Activated naive CD8-positive, alpha-beta T cell treated with anti-CD3 and anti-CD28 coated beads, Interleukin-2, amount 50 U/mL, for 24 hours (primary cell): ENCODE results near the gene SPINT3.
"Not testable (repeated sequence)": the region's sequence is repeated elsewhere in the genome, so short reads cannot be mapped to it uniquely, and the experiment has no call there.

Experiments
- ATAC-seq: fragments of 150-1000 bp; cut with Tn5 transposase; one replicate; pipeline ENCODE4 v1.10.0; 2021
- DNase-seq: peaks from one replicate; pipeline ENCODE4 v3.0.0; 2021
- H3K27ac Mint-ChIP-seq: one replicate; pipeline ENCODE4 v1.8.0; 2021; ENCODE audit warnings: mild to moderate bottlenecking, mixed read lengths
- H3K27me3 Mint-ChIP-seq: one replicate; pipeline ENCODE4 v1.8.0; 2021; ENCODE audit warnings: mixed read lengths
- H3K36me3 Mint-ChIP-seq: one replicate; pipeline ENCODE4 v1.8.0; 2021; ENCODE audit warnings: low read depth, mixed read lengths
- H3K4me1 Mint-ChIP-seq: one replicate; pipeline ENCODE4 v1.8.0; 2021; ENCODE audit warnings: mixed read lengths
- H3K4me3 Mint-ChIP-seq: one replicate; pipeline ENCODE4 v1.8.0; 2021; ENCODE audit warnings: mild to moderate bottlenecking, moderate library complexity, mixed read lengths
- H3K9me3 Mint-ChIP-seq: one replicate; pipeline ENCODE4 v1.8.0; 2021; ENCODE audit warnings: mixed read lengths

The SPINT3 gene

GRCh38 chr20:45485388-45485787 lies 30.0 kb downstream of the SPINT3 start:
- H3K4me3 Mint-ChIP-seq = no peak overlapping the region
- no peaks in the 10 kb centered on the region for H3K9me3 Mint-ChIP-seq
- H3K36me3 Mint-ChIP-seq = no peaks in the 10 kb centered on the region
- H3K27me3 Mint-ChIP-seq = peaks cover 32% of the 10 kb centered on the region
- DNase-seq = no peak
- H3K4me1 Mint-ChIP-seq = no peaks in the 10 kb centered on the region
- ATAC-seq = no peak
- H3K27ac Mint-ChIP-seq = no peak overlapping the region

GRCh38 chr20:45484676-45485075 lies 30.7 kb downstream of the SPINT3 start:
- H3K4me1 Mint-ChIP-seq = no peaks in the 10 kb centered on the region
- no peaks in the 10 kb centered on the region for H3K36me3 Mint-ChIP-seq
- H3K27me3 Mint-ChIP-seq = peaks cover 36% of the 10 kb centered on the region
- DNase-seq (no peak), ATAC-seq (no peak)
- H3K4me3 Mint-ChIP-seq = no peak overlapping the region
- no peak overlapping the region for H3K27ac Mint-ChIP-seq
- no peaks in the 10 kb centered on the region for H3K9me3 Mint-ChIP-seq

GRCh38 chr20:45479822-45480221 lies 35.6 kb downstream of the SPINT3 start:
- ATAC-seq = no peak
- DNase-seq = no peak
- H3K4me3 Mint-ChIP-seq = no peak overlapping the region
- H3K4me1 Mint-ChIP-seq = no peaks in the 10 kb centered on the region
- H3K27me3 Mint-ChIP-seq = peaks cover 35% of the 10 kb centered on the region
- H3K36me3 Mint-ChIP-seq = no peaks in the 10 kb centered on the region
- no peaks in the 10 kb centered on the region for H3K9me3 Mint-ChIP-seq
- H3K27ac Mint-ChIP-seq = no peak overlapping the region

GRCh38 chr20:45477530-45478148 lies 37.8 kb downstream of the SPINT3 start:
- H3K27me3 Mint-ChIP-seq = peaks cover 43% of the 10 kb centered on the region
- DNase-seq, H3K4me3 Mint-ChIP-seq, H3K9me3 Mint-ChIP-seq, H3K36me3 Mint-ChIP-seq, H3K27ac Mint-ChIP-seq, ATAC-seq, H3K4me1 Mint-ChIP-seq: not testable (repeated sequence)

- not testable (repeated sequence) for ATAC-seq, H3K9me3 Mint-ChIP-seq, DNase-seq, H3K4me3 Mint-ChIP-seq, H3K27ac Mint-ChIP-seq, H3K36me3 Mint-ChIP-seq
- Mint-ChIP-seq H3K4me1 (peaks cover 10% of the 10 kb centered on the region), H3K27me3 (peaks cover 60% of the 10 kb centered on the region)
Observed at GRCh38 chr20:45472286-45472685, 43.1 kb downstream of the SPINT3 start.

GRCh38 chr20:45470937-45471336 lies 44.5 kb downstream of the SPINT3 start:
- peaks cover 10% of the 10 kb centered on the region for H3K4me1 Mint-ChIP-seq
- peak overlapping the region; percentile 50 for H3K4me3 Mint-ChIP-seq
- H3K27ac Mint-ChIP-seq = no peak overlapping the region
- no peaks in the 10 kb centered on the region for H3K36me3 Mint-ChIP-seq
- ATAC-seq (no peak), DNase-seq (peak; percentile 12)
- H3K27me3 Mint-ChIP-seq = peaks cover 66% of the 10 kb centered on the region
- no peaks in the 10 kb centered on the region for H3K9me3 Mint-ChIP-seq

GRCh38 chr20:45470262-45470931 lies 45.0 kb downstream of the SPINT3 start:
- Mint-ChIP-seq H3K9me3 (no peaks in the 10 kb centered on the region), H3K4me1 (peaks cover 10% of the 10 kb centered on the region), H3K4me3 (peak overlapping the region; percentile 58), H3K36me3 (no peaks in the 10 kb centered on the region), H3K27me3 (peaks cover 68% of the 10 kb centered on the region), H3K27ac (no peak overlapping the region)
- ATAC-seq (peak; percentile 82), DNase-seq (peak; percentile 60)

- peak; percentile 26 for ATAC-seq
- Mint-ChIP-seq H3K27me3 (peaks cover 68% of the 10 kb centered on the region), H3K4me3 (peak within 1 kb of the TSS; percentile 58)
Observed at GRCh38 chr20:45469336-45470261, 45.8 kb downstream of the SPINT3 start, which contains the start of gene WFDC2. Gene WFDC2, plus strand, starts transcription at chr20:45469753. Its CDS starts 29 bp downstream, at chr20:45469782.

GRCh38 chr20:45467861-45468260 lies 47.6 kb downstream of the SPINT3 start:
- ATAC-seq = no peak
- no peak for DNase-seq
- no peak overlapping the region for H3K27ac Mint-ChIP-seq
- H3K36me3 Mint-ChIP-seq = no peaks in the 10 kb centered on the region
- H3K27me3 Mint-ChIP-seq = peaks cover 56% of the 10 kb centered on the region
- no peak overlapping the region for H3K4me3 Mint-ChIP-seq
- H3K9me3 Mint-ChIP-seq = no peaks in the 10 kb centered on the region
- peaks cover 10% of the 10 kb centered on the region for H3K4me1 Mint-ChIP-seq

More at GRCh38 chr20:45469336-45470261, 45.8 kb downstream of the SPINT3 start, which contains the start of gene WFDC2:
- DNase-seq = no peak
- Mint-ChIP-seq H3K9me3 (no peaks in the 10 kb centered on the region), H3K4me1 (peaks cover 10% of the 10 kb centered on the region), H3K36me3 (no peaks in the 10 kb centered on the region), H3K27ac (no peak within 1 kb of the TSS)

- Mint-ChIP-seq H3K27ac (no peak overlapping the region), H3K4me1 (peaks cover 10% of the 10 kb centered on the region), H3K9me3 (no peaks in the 10 kb centered on the region), H3K27me3 (peaks cover 50% of the 10 kb centered on the region), H3K36me3 (no peaks in the 10 kb centered on the region), H3K4me3 (no peak overlapping the region)
- no peak for DNase-seq
- no peak for ATAC-seq
Observed at GRCh38 chr20:45467172-45467571, 48.2 kb downstream of the SPINT3 start.

- Mint-ChIP-seq H3K27ac (no peak overlapping the region), H3K4me1 (peaks cover 17% of the 10 kb centered on the region), H3K9me3 (no peaks in the 10 kb centered on the region), H3K27me3 (peaks cover 37% of the 10 kb centered on the region), H3K36me3 (no peaks in the 10 kb centered on the region), H3K4me3 (no peak overlapping the region)
- no peak for ATAC-seq
- DNase-seq = no peak
Observed at GRCh38 chr20:45465491-45466266, 49.7 kb downstream of the SPINT3 start.

- peak; percentile 56 for ATAC-seq
- DNase-seq = no peak
- Mint-ChIP-seq H3K27me3 (peaks cover 23% of the 10 kb centered on the region), H3K27ac (no peak overlapping the region), H3K4me3 (no peak overlapping the region), H3K36me3 (no peaks in the 10 kb centered on the region), H3K9me3 (no peaks in the 10 kb centered on the region), H3K4me1 (peaks cover 10% of the 10 kb centered on the region)
Observed at GRCh38 chr20:45463709-45464108, 51.7 kb downstream of the SPINT3 start.

- H3K27ac Mint-ChIP-seq = no peak overlapping the region
- peaks cover 16% of the 10 kb centered on the region for H3K27me3 Mint-ChIP-seq
- H3K4me1 Mint-ChIP-seq = peaks cover 10% of the 10 kb centered on the region
- no peak overlapping the region for H3K4me3 Mint-ChIP-seq
- no peak for DNase-seq
- ATAC-seq = no peak
- H3K9me3 Mint-ChIP-seq = no peaks in the 10 kb centered on the region
- H3K36me3 Mint-ChIP-seq = no peaks in the 10 kb centered on the region
Observed at GRCh38 chr20:45462711-45463509, 52.5 kb downstream of the SPINT3 start.
